Endothelial cell of umbilical vein (primary cell): ENCODE results near the gene AGT.

Source experiments
- EZH2 ChIP-seq: IDR thresholded peaks from 2 replicates; pipeline ENCODE4 v1.6.1; 2012; ENCODE audit warnings: borderline replicate concordance, low read depth, mild to moderate bottlenecking, moderate library complexity, low read length, inconsistent platforms; ENCODE audit not compliant: severe bottlenecking
- MAX ChIP-seq: IDR thresholded peaks from 2 replicates; pipeline ENCODE4 v1.6.1; 2011; ENCODE audit not compliant: insufficient read depth, insufficient read length
- POLR2A ChIP-seq: IDR thresholded peaks from 2 replicates; pipeline ENCODE4 v1.6.1; 2012; ENCODE audit warnings: low read depth, mild to moderate bottlenecking, control low read depth, low read length
- TF ChIP-seq, protein P1 (sequence below), 2 donors: IDR thresholded peaks; 1 replicate in 1 of 2; 2 replicates in 1 of 2; pipeline ENCODE4 v1.5.1; 2011; ENCODE audit warnings: low read length in 2 of 2, mild to moderate bottlenecking in 2 of 2, moderate library complexity in 2 of 2, control low read depth in 1 of 2, inconsistent platforms in 1 of 2, low read depth in 1 of 2; ENCODE audit not compliant: insufficient read depth in 1 of 2; ENCODE audit errors: extremely low read depth in 1 of 2

DNA sequence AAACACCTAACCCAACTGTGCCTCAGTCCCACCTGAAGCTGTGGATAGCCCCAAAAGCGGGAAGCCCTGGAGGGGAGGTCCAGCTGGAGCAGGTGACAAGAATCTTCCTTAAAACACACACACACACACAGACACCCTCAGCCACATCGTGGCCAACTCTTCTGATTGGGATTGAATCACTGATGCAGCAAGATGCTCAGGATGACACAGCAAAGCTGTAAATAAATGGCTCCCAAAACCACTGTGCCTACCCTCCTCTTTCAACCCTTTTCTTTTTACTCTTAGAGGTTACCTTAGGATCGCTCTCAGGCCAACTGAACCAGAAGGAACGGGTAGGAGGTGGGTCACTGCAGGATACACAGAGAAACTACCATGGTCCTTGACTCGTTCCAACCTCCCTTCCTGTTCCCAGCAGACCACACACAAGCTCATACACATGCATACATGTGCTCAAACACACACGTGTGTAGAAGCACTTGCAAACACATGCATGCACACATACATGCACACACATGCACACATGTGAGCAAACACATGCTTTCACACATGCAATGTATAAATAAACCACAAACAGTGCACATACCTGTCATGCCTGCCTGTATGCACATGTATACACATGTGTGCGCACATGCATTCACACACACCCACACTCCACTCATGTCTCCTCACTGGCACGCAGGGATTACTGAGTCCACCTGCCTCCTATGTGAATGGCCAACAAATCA lies 47.7 kb upstream of the AGT start:
- TF ChIP-seq, protein P1, sequence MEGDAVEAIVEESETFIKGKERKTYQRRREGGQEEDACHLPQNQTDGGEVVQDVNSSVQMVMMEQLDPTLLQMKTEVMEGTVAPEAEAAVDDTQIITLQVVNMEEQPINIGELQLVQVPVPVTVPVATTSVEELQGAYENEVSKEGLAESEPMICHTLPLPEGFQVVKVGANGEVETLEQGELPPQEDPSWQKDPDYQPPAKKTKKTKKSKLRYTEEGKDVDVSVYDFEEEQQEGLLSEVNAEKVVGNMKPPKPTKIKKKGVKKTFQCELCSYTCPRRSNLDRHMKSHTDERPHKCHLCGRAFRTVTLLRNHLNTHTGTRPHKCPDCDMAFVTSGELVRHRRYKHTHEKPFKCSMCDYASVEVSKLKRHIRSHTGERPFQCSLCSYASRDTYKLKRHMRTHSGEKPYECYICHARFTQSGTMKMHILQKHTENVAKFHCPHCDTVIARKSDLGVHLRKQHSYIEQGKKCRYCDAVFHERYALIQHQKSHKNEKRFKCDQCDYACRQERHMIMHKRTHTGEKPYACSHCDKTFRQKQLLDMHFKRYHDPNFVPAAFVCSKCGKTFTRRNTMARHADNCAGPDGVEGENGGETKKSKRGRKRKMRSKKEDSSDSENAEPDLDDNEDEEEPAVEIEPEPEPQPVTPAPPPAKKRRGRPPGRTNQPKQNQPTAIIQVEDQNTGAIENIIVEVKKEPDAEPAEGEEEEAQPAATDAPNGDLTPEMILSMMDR (IDR thresholded peaks at IDR 0.05; ENCODE audit: extremely low read depth in 1 of 2, insufficient read depth in 1 of 2, low read depth in 1 of 2, low read length in 2 of 2), result no peak
- no peak for TF ChIP-seq POLR2A
- no peak for TF ChIP-seq MAX
- TF ChIP-seq EZH2, result no peak
